G401 (cell line): ENCODE measurements around the gene LRRC49. TPM values are rescaled to one million over a fixed set of nuclear protein-coding genes. Genes with fewer than 3 reads are reported as not detected.
"Not testable (repeated sequence)": the region's sequence is repeated elsewhere in the genome, so short reads cannot be mapped to it uniquely, and the experiment has no call there.

Experiments
- DNase-seq: peaks from one replicate; pipeline ENCODE4 v3.0.0-alpha.2; 2015; ENCODE audit warnings: low spot score
- in situ Hi-C: cut with HindIII; loops from 2 replicates; pipeline ENCODE4 v1.10.0; 2016; ENCODE audit warnings: low sequenced_read_pairs, mixed read lengths
- total RNA-seq: library from RNA; depleted of rRNA; stranded (reverse); fragments of >200 nt; shearing (Covaris generic); gene quantifications from 2 replicates; pipeline ENCODE4 v1.2.3, GENCODE V29; 2014

The LRRC49 gene
- total RNA-seq, 1 experiment from 2014 or later, result 9.3 TPM

GRCh38 chr15:71035478-71035877 lies 142.9 kb downstream of the LRRC49 start:
- DNase-seq, in situ Hi-C loops: not testable (repeated sequence)

GRCh38 chr15:71042356-71042922 lies 149.8 kb downstream of the LRRC49 start:
- in situ Hi-C loops, result no loop called here
- no peak for DNase-seq

DNA sequence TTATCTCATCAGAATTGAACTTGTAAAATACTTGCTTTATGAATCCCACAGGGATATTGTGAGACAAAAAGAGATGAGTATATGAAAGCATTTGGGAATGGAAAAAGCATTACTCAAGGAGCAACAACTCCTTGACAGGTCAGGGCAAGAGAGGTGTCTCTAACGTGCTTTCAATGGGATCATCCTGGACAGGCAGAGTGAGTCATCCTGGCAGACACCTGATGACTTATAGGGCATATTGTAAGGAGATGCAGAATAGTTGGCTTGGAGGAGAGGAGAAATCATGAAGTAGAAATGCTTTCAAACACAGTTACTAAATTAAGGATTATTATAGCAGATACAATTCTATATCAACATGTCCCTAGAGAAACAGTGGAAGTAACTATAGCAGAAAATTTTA lies 150.7 kb downstream of the LRRC49 start:
- in situ Hi-C loops, result no loop called here

DNA sequence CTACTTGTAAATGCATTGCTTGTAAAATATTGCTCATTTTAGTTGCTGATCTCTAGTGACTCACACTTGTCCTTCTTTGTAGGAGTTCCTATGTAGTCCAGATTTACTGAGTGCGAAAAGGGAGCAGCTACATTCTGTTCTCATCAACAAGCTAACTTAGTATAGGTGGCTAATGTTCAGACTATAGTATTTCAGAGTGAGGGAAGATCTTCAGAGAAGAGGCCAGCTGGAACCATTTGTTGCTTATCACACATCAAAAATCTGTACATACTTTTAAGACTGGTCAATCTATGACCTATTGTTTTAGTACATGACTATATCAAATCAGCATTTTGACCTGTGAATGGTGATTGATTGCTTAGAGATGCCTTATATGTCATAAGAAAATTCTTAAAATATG lies 151.4 kb downstream of the LRRC49 start:
- in situ Hi-C loops, result no loop called here
- no peak for DNase-seq

More for the DNA sequence above, 150.7 kb downstream of the LRRC49 start:
- DNase-seq, result no peak

DNA sequence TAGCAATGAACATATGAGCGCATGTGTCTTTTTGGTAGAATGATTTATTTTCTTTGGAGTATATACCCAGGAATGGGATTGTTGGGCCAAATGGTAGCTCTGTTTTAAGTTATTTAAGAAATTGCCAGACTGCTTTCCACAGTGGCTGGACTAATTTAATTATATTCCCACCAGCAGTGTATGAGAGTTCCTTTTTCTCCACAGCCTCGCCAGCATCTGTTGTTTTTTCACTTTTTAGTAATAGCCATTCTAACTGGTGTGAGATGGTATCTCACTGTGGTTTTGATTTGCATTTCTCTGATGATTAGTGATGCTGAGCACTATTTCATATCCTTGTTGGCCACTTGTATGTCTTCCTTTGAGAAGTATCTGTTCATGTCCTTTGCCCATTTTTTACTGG lies 153.5 kb downstream of the LRRC49 start:
- in situ Hi-C loops, DNase-seq: not testable (repeated sequence)

- in situ Hi-C loops, result no loop called here
- no peak for DNase-seq
Measured at GRCh38 chr15:71048913-71049675, 156.5 kb downstream of the LRRC49 start.

DNA sequence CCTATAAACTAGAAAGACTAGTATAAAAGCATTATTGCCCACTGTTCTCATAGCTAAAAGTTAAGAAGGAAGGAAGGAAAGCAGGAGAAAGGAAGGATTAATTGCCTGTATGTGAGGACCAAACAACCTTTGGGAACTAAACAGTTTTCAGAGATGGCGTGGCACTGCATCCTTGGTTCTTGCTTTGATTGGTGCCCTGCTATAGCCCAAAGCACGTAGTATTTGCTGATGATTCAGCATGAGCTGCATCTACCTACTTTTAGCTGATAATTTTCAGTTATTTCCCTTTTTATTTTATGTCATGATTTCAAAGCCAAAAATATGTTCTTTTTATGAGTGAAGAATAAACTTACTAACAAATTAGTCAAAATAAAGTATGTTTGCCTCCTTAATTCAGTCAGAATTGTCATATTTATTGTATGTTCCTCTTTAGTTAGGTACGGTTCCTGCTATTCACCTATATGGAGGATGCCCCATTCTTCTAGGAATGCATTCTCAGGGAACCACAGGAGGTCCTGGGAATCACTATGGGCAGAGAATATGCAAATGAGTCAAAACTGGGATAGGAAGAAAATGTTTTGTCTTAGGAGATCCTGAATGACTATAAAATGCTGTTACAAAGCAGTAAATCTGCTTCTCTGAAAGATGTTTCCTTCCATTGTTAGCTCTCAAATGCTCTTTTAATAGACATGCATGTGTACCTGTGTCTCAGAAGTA lies 157.2 kb downstream of the LRRC49 start:
- in situ Hi-C loops, result no loop called here
- no peak for DNase-seq

GRCh38 chr15:71050461-71050860 lies 157.8 kb downstream of the LRRC49 start:
- DNase-seq, result no peak
- in situ Hi-C loops, result no loop called here

DNA sequence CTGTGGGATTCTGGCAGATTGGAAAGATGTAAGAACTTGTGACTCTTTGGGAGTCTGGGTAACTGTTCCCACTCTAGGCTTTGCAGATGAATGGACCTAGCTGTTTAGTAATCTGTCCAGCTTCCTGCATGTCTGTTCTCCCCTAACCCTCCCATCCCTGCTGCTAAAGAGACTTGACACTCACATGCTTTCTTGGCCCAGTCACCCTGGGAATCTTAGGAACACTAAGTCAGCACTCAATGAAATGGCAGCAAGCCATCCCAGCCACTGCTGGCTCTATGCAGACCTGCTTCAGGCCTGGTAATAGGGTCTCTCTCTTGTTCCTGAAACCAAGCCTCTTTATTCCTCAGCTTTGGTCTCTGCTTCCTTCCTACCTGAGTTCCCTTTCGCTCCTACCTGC lies 158.9 kb downstream of the LRRC49 start:
- DNase-seq, result peak; percentile 19
- in situ Hi-C loops, result no loop called here

GRCh38 chr15:71052356-71052755 lies 159.7 kb downstream of the LRRC49 start:
- DNase-seq, result no peak
- in situ Hi-C loops, result no loop called here

DNA sequence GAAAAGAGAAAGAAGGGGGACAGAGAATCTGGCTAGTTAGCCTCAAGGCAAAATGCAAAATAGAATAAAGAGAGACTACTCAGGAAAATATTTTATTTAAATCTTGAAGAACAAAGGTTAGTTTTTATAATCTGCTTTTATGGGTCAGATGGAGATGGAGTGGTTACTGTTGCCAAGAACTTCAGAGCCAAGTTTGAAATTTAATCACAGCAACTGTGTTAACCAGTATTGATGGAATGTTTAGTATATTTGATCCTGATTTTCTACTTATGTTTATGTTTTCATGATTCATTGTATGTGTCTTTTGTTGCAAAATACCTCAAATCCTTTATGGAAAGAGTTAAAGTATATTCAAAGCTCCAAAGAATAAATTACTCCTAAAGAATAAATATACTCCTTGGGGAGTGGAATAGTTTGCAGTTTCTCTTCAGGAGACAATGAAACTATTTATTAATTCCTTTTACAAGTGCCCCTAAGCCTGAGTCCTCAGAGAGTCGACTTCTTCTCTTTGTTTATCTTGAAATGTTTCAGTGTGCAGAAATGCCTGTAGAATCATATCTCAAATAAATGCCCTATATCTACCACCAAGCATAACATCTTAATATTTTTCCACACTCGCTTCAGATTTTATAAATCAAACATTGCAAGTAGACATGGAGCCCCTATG lies 161.8 kb downstream of the LRRC49 start:
- in situ Hi-C loops, result no loop called here
- DNase-seq, result no peak

GRCh38 chr15:71055461-71055860 lies 162.8 kb downstream of the LRRC49 start:
- in situ Hi-C loops, result no loop called here
- DNase-seq, result no peak

- DNase-seq, result no peak
- in situ Hi-C loops, result no loop called here
Measured at GRCh38 chr15:71056111-71056510, 163.5 kb downstream of the LRRC49 start.

GRCh38 chr15:71057143-71057542 lies 164.5 kb downstream of the LRRC49 start:
- in situ Hi-C loops, result no loop called here
- no peak for DNase-seq

GRCh38 chr15:71057581-71057980 lies 165.0 kb downstream of the LRRC49 start:
- in situ Hi-C loops, result no loop called here
- no peak for DNase-seq

GRCh38 chr15:71060983-71061382 lies 168.4 kb downstream of the LRRC49 start:
- in situ Hi-C loops, result no loop called here
- no peak for DNase-seq

DNA sequence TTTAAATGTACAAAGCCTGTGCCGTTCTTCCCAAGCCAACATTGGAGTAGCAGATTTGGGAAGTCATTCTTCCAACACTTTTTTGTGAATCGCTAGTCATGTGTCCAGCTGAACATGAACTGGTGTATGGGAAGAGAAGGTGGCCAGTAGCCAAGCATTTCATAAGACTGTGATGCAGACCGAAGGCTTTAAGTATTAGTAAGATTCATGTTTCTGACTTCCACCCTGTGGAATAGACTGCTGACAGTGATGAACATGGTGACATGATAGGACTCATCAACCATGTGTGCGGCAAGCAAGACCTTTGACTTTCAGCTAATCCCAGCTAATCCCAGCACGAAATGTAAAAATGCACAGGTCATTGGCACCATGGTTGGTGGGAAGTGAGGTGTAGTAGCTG lies 174.4 kb downstream of the LRRC49 start:
- in situ Hi-C loops, result no loop called here
- no peak for DNase-seq

DNA sequence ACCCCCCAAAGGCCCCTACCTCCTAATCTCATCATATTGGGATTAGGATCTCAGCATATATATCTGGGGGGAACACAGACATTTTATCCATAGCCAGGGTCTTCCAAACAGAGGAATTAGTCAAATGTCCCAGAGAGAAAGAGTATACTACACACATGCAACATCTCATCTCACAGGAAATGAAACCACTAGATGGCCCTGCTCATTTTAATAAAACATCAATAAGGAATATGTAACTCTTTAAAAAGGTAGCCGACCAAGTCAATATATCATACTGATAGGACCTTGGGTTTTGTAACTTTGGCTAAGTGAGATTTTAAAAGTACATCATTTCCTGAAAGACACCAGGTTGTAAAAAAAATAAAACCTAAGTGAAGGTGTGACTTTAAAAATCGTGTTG lies 177.1 kb downstream of the LRRC49 start:
- in situ Hi-C loops, result no loop called here
- no peak for DNase-seq

GRCh38 chr15:71071529-71071928 lies 178.9 kb downstream of the LRRC49 start:
- in situ Hi-C loops, result no loop called here
- DNase-seq, result no peak

DNA sequence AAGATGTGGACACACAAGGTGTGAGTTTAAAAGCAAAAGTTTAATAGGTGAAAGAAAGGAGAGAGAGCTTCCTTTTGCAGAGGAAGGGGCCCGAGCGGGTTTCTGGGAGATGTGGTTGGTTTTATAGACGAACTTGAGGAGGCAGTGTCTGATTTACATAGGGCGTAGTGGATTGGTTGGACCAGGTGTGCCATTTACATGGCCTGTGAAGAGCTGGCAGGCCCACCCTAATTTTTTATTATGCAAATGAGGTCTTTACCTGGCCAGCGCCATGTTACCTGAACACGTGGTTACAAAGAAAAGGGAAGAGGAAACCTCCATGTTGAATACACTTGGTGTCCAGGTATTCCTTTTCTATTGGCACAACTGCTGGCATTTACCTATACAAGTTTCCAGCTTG lies 179.8 kb downstream of the LRRC49 start:
- in situ Hi-C loops, result no loop called here
- DNase-seq, result no peak
